Ishikawa (cell line): Measurements from ENCODE around the gene PAFAH2.

Source experiments
- CEBPB ChIP-seq: IDR thresholded peaks from 2 replicates; pipeline ENCODE4 v1.6.1; 2012
- CREB1 ChIP-seq: IDR thresholded peaks from 2 replicates; pipeline ENCODE4 v1.6.1; 2012; ENCODE audit warnings: low read depth
- EGR1 ChIP-seq: IDR thresholded peaks from 2 replicates; pipeline ENCODE4 v1.6.1; 2012
- EP300 ChIP-seq: IDR thresholded peaks from 2 replicates; pipeline ENCODE4 v1.6.1; 2012; ENCODE audit warnings: borderline replicate concordance
- FOXM1 ChIP-seq: IDR thresholded peaks from 2 replicates; pipeline ENCODE4 v1.6.1; 2012; ENCODE audit warnings: low read depth, borderline replicate concordance
- MAX ChIP-seq: IDR thresholded peaks from 2 replicates; pipeline ENCODE4 v1.6.1; 2012
- NFIC ChIP-seq: IDR thresholded peaks from 2 replicates; pipeline ENCODE4 v1.6.1; 2012
- RAD21 ChIP-seq: IDR thresholded peaks from 2 replicates; pipeline ENCODE4 v1.6.1; 2012; ENCODE audit warnings: low read depth
- REST ChIP-seq: IDR thresholded peaks from 2 replicates; pipeline ENCODE4 v1.6.1; 2012; ENCODE audit warnings: low read depth, mild to moderate bottlenecking
- TAF1 ChIP-seq: IDR thresholded peaks from 2 replicates; pipeline ENCODE4 v1.6.1; 2012; ENCODE audit warnings: low read depth, mild to moderate bottlenecking
- TCF12 ChIP-seq: IDR thresholded peaks from 2 replicates; pipeline ENCODE4 v1.6.1; 2012; ENCODE audit warnings: low read depth
- USF1 ChIP-seq: IDR thresholded peaks from 2 replicates; pipeline ENCODE4 v1.6.1; 2012
- YY1 ChIP-seq: IDR thresholded peaks from 2 replicates; pipeline ENCODE4 v1.6.1; 2012; ENCODE audit warnings: low read depth
- ZBTB7A ChIP-seq: IDR thresholded peaks from 2 replicates; pipeline ENCODE4 v1.6.1; 2012; ENCODE audit warnings: low read depth

DNA sequence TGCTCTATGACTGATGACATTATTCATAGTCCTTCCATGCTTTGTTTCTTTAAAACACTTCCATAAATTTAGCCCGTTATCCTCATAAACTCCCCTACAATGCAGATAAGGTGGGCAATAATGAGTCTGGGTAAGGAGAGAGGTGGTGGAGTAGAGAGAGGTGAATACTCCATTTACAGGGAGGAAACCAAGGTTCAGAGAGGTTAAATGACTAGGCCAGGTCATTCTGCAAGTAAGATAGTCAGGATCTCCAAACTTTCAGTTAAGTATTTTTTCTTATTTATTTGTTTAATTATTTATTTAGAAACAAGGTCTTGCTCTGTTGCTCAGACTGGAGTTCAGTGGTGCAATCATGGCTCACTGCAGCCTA, 26.1 kb downstream of the PAFAH2 start:
- TF ChIP-seq MAX (no peak), CEBPB (no peak), ZBTB7A (no peak), EP300 (no peak), YY1 (no peak), TAF1 (no peak), FOXM1 (no peak), TCF12 (no peak), RAD21 (no peak), REST (no peak), EGR1 (no peak), USF1 (no peak), CREB1 (no peak), NFIC (no peak)
